GM23338 (cell line): ENCODE measurements around the gene PAPOLB. TPM values are rescaled to one million over a fixed set of nuclear protein-coding genes. Genes with fewer than 3 reads are reported as not detected.

ENCODE experiments used
- ATAC-seq: fragments of 200-7000 bp; cut with Tn5 transposase; 3 replicates; pipeline ENCODE4 v1.9.1; 2020
- DNase-seq: peaks from one replicate; pipeline ENCODE4 v3.0.0-alpha.2; 2015; ENCODE audit warnings: low spot score
- H2AFZ ChIP-seq: fragments of 200-600 bp; sonication (generic); 2 replicates; pipeline ENCODE4 v1.8.0; 2016; ENCODE audit warnings: antibody characterized with exemption, mild to moderate bottlenecking, moderate library complexity
- H3F3A ChIP-seq: fragments of 200-600 bp; sonication (generic); replicated peaks from 2 replicates; pipeline ENCODE4 v1.8.0; 2017; ENCODE audit warnings: antibody characterized with exemption, mixed run types, low read depth
- H3K27ac ChIP-seq: fragments of 200-600 bp; sonication (generic); 2 replicates; pipeline ENCODE4 v1.6.1; 2016; ENCODE audit warnings: low read depth
- H3K27me3 ChIP-seq: fragments of 200-600 bp; sonication (generic); 2 replicates; pipeline ENCODE4 v1.8.0; 2016; ENCODE audit warnings: mild to moderate bottlenecking, mixed run types, moderate library complexity; ENCODE audit not compliant: insufficient read depth
- H3K36me3 ChIP-seq: fragments of 200-600 bp; sonication (generic); 2 replicates; pipeline ENCODE4 v1.8.0; 2016; ENCODE audit warnings: mild to moderate bottlenecking; ENCODE audit not compliant: insufficient read depth
- H3K4me1 ChIP-seq: fragments of 200-600 bp; sonication (generic); 2 replicates; pipeline ENCODE4 v1.8.0; 2016; ENCODE audit warnings: mild to moderate bottlenecking, moderate library complexity; ENCODE audit not compliant: insufficient read depth
- H3K4me2 ChIP-seq: fragments of 200-600 bp; sonication (generic); 2 replicates; pipeline ENCODE4 v1.7.1; 2017; ENCODE audit warnings: mixed run types
- H3K4me3 ChIP-seq: fragments of 200-600 bp; sonication (generic); 2 replicates; pipeline ENCODE4 v1.6.1; 2016; ENCODE audit warnings: mixed run types
- H3K79me2 ChIP-seq: fragments of 200-600 bp; sonication (generic); replicated peaks from 2 replicates; pipeline ENCODE4 v1.8.0; 2017; ENCODE audit warnings: mild to moderate bottlenecking; ENCODE audit not compliant: insufficient read depth
- H3K9me2 ChIP-seq: fragments of 200-600 bp; sonication (generic); 2 replicates; pipeline ENCODE4 v1.8.0; 2017; ENCODE audit not compliant: insufficient read depth
- H4K20me1 ChIP-seq: fragments of 200-600 bp; sonication (generic); replicated peaks from 2 replicates; pipeline ENCODE4 v1.8.0; 2017; ENCODE audit warnings: mild to moderate bottlenecking; ENCODE audit not compliant: insufficient read depth
- H3K27ac Mint-ChIP-seq: 2 replicates; pipeline ENCODE4 v1.8.0; 2020; ENCODE audit warnings: inconsistent platforms, mild to moderate bottlenecking, moderate library complexity, mixed read lengths
- H3K27me3 Mint-ChIP-seq: 3 replicates; pipeline ENCODE4 v1.8.0; 2022; ENCODE audit warnings: low read depth, mild to moderate bottlenecking, moderate library complexity, mixed read lengths, inconsistent platforms; ENCODE audit not compliant: insufficient read depth, poor library complexity
- H3K36me3 Mint-ChIP-seq: 3 replicates; pipeline ENCODE4 v1.8.0; 2021; ENCODE audit warnings: low read depth, mild to moderate bottlenecking, inconsistent platforms, moderate library complexity, mixed read lengths
- H3K4me1 Mint-ChIP-seq: 3 replicates; pipeline ENCODE4 v1.8.0; 2020; ENCODE audit warnings: mild to moderate bottlenecking, inconsistent platforms, mixed read lengths
- H3K4me3 Mint-ChIP-seq: 3 replicates; pipeline ENCODE4 v1.8.0; 2021; ENCODE audit warnings: moderate library complexity, mild to moderate bottlenecking, inconsistent platforms, mixed read lengths
- H3K9me3 Mint-ChIP-seq: 3 replicates; pipeline ENCODE4 v1.8.0; 2020; ENCODE audit warnings: moderate library complexity, mild to moderate bottlenecking, inconsistent platforms, mixed read lengths
- CREB1 ChIP-seq: fragments of 250-450 bp; sonication (Bioruptor Pico); IDR thresholded peaks from 2 replicates; pipeline ENCODE4 v1.5.0; 2020; ENCODE audit warnings: low read depth, mild to moderate bottlenecking, moderate library complexity
- EZH2phosphoT487 ChIP-seq: fragments of 200-600 bp; sonication (generic); IDR thresholded peaks from one replicate; pipeline ENCODE4 v1.8.1; 2018; ENCODE audit warnings: antibody characterized with exemption; ENCODE audit not compliant: unreplicated experiment
- JUNB ChIP-seq: IDR thresholded peaks from one replicate; pipeline ENCODE4 v1.6.1; 2016; ENCODE audit warnings: antibody characterized with exemption; ENCODE audit not compliant: unreplicated experiment
- NANOG ChIP-seq: IDR thresholded peaks from 2 replicates; pipeline ENCODE4 v1.6.1; 2016; ENCODE audit warnings: antibody characterized with exemption, borderline replicate concordance
- STAT1 ChIP-seq: IDR thresholded peaks from one replicate; pipeline ENCODE4 v1.6.1; 2016; ENCODE audit warnings: antibody characterized with exemption; ENCODE audit not compliant: unreplicated experiment
- ZNF114 ChIP-seq: fragments of 250-450 bp; sonication (Bioruptor Pico); IDR thresholded peaks from 2 replicates; pipeline ENCODE4 v1.5.0; 2020; ENCODE audit warnings: mild to moderate bottlenecking, moderate library complexity
- polyA plus RNA-seq: library from polyadenylated mRNA; unstranded; fragments of >200 nt; fragmentation: Nextera tagmentation; extraction: Ambion mirVana; gene quantifications from 2 replicates; pipeline ENCODE4 v1.2.1, GENCODE V29; 2016
- total RNA-seq: library from RNA; depleted of rRNA; stranded (reverse); fragments of >200 nt; shearing (Covaris generic); gene quantifications from 2 replicates; pipeline ENCODE4 v1.2.3, GENCODE V29; 2014
- TF ChIP-seq, protein P1 (sequence below): IDR thresholded peaks from 2 replicates; pipeline ENCODE4 v1.6.1; 2016; ENCODE audit warnings: antibody characterized with exemption
- TF ChIP-seq, protein P2 (sequence below): IDR thresholded peaks from one replicate; pipeline ENCODE4 v1.6.1; 2018; ENCODE audit warnings: antibody characterized with exemption; ENCODE audit not compliant: unreplicated experiment
- TF ChIP-seq, protein P3 (sequence below): fragments of 250-450 bp; sonication (Bioruptor Pico); IDR thresholded peaks from 2 replicates; pipeline ENCODE4 v1.5.0; 2020; ENCODE audit warnings: mild to moderate bottlenecking, moderate library complexity

PAPOLB gene
- total and polyA plus RNA-seq, 2 experiments from 2014 or later: 0.08 to 0.42 TPM

GRCh38 chr7:4868493-4868892, 6.7 kb upstream of the PAPOLB start:
- ATAC-seq (no peak), DNase-seq (no peak)
- Mint-ChIP-seq H3K4me3 (no peak overlapping the region), H3K27ac (no peak overlapping the region), H3K4me1 (peaks cover 10% of the 10 kb centered on the region), H3K9me3 (peaks cover 7% of the 10 kb centered on the region), H3K36me3 (no peaks in the 10 kb centered on the region), H3K27me3 (no peaks in the 10 kb centered on the region)
- H3K36me3 ChIP-seq: no peaks in the 10 kb centered on the region
- TF ChIP-seq, protein P1, sequence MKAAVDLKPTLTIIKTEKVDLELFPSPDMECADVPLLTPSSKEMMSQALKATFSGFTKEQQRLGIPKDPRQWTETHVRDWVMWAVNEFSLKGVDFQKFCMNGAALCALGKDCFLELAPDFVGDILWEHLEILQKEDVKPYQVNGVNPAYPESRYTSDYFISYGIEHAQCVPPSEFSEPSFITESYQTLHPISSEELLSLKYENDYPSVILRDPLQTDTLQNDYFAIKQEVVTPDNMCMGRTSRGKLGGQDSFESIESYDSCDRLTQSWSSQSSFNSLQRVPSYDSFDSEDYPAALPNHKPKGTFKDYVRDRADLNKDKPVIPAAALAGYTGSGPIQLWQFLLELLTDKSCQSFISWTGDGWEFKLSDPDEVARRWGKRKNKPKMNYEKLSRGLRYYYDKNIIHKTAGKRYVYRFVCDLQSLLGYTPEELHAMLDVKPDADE: no peak
- TF ChIP-seq JUNB (no peak), NANOG (no peak), ZNF114 (CRISPR knock-in tag) (no peak), CREB1 (CRISPR knock-in tag) (no peak), EZH2phosphoT487 (no peak), STAT1 (no peak)
- TF ChIP-seq, protein P2, sequence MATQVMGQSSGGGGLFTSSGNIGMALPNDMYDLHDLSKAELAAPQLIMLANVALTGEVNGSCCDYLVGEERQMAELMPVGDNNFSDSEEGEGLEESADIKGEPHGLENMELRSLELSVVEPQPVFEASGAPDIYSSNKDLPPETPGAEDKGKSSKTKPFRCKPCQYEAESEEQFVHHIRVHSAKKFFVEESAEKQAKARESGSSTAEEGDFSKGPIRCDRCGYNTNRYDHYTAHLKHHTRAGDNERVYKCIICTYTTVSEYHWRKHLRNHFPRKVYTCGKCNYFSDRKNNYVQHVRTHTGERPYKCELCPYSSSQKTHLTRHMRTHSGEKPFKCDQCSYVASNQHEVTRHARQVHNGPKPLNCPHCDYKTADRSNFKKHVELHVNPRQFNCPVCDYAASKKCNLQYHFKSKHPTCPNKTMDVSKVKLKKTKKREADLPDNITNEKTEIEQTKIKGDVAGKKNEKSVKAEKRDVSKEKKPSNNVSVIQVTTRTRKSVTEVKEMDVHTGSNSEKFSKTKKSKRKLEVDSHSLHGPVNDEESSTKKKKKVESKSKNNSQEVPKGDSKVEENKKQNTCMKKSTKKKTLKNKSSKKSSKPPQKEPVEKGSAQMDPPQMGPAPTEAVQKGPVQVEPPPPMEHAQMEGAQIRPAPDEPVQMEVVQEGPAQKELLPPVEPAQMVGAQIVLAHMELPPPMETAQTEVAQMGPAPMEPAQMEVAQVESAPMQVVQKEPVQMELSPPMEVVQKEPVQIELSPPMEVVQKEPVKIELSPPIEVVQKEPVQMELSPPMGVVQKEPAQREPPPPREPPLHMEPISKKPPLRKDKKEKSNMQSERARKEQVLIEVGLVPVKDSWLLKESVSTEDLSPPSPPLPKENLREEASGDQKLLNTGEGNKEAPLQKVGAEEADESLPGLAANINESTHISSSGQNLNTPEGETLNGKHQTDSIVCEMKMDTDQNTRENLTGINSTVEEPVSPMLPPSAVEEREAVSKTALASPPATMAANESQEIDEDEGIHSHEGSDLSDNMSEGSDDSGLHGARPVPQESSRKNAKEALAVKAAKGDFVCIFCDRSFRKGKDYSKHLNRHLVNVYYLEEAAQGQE: no peak
- TF ChIP-seq, protein P3, sequence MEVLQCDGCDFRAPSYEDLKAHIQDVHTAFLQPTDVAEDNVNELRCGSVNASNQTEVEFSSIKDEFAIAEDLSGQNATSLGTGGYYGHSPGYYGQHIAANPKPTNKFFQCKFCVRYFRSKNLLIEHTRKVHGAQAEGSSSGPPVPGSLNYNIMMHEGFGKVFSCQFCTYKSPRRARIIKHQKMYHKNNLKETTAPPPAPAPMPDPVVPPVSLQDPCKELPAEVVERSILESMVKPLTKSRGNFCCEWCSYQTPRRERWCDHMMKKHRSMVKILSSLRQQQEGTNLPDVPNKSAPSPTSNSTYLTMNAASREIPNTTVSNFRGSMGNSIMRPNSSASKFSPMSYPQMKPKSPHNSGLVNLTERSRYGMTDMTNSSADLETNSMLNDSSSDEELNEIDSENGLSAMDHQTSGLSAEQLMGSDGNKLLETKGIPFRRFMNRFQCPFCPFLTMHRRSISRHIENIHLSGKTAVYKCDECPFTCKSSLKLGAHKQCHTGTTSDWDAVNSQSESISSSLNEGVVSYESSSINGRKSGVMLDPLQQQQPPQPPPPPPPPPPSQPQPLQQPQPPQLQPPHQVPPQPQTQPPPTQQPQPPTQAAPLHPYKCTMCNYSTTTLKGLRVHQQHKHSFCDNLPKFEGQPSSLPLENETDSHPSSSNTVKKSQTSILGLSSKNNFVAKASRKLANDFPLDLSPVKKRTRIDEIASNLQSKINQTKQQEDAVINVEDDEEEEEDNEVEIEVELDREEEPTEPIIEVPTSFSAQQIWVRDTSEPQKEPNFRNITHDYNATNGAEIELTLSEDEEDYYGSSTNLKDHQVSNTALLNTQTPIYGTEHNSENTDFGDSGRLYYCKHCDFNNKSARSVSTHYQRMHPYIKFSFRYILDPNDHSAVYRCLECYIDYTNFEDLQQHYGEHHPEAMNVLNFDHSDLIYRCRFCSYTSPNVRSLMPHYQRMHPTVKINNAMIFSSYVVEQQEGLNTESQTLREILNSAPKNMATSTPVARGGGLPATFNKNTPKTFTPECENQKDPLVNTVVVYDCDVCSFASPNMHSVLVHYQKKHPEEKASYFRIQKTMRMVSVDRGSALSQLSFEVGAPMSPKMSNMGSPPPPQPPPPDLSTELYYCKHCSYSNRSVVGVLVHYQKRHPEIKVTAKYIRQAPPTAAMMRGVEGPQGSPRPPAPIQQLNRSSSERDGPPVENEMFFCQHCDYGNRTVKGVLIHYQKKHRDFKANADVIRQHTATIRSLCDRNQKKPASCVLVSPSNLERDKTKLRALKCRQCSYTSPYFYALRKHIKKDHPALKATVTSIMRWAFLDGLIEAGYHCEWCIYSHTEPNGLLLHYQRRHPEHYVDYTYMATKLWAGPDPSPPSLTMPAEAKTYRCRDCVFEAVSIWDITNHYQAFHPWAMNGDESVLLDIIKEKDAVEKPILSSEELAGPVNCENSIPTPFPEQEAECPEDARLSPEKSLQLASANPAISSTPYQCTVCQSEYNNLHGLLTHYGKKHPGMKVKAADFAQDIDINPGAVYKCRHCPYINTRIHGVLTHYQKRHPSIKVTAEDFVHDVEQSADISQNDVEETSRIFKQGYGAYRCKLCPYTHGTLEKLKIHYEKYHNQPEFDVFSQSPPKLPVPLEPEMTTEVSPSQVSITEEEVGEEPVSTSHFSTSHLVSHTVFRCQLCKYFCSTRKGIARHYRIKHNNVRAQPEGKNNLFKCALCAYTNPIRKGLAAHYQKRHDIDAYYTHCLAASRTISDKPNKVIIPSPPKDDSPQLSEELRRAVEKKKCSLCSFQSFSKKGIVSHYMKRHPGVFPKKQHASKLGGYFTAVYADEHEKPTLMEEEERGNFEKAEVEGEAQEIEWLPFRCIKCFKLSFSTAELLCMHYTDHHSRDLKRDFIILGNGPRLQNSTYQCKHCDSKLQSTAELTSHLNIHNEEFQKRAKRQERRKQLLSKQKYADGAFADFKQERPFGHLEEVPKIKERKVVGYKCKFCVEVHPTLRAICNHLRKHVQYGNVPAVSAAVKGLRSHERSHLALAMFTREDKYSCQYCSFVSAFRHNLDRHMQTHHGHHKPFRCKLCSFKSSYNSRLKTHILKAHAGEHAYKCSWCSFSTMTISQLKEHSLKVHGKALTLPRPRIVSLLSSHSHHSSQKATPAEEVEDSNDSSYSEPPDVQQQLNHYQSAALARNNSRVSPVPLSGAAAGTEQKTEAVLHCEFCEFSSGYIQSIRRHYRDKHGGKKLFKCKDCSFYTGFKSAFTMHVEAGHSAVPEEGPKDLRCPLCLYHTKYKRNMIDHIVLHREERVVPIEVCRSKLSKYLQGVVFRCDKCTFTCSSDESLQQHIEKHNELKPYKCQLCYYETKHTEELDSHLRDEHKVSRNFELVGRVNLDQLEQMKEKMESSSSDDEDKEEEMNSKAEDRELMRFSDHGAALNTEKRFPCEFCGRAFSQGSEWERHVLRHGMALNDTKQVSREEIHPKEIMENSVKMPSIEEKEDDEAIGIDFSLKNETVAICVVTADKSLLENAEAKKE (CRISPR knock-in tag): no peak
- H2AFZ ChIP-seq: no peak overlapping the region
- no peak overlapping the region for H3K27ac ChIP-seq
- H3K27me3 ChIP-seq: no peaks in the 10 kb centered on the region
- no peaks in the 10 kb centered on the region for H3K79me2 ChIP-seq
- H3K9me2 ChIP-seq: no peaks in the 10 kb centered on the region
- no peak overlapping the region for H3K4me3 ChIP-seq
- no peaks in the 10 kb centered on the region for H4K20me1 ChIP-seq
- H3K4me2 ChIP-seq: no peak overlapping the region
- no peaks in the 10 kb centered on the region for H3K4me1 ChIP-seq
- H3F3A ChIP-seq: no peaks in the 10 kb centered on the region
